GM19397 (cell line): ENCODE data around the gene HORMAD1.
"Not testable (repeated sequence)": the region's sequence is repeated elsewhere in the genome, so short reads cannot be mapped to it uniquely, and the experiment has no call there.

ENCODE experiments used
- ATAC-seq: cut with Tn5 transposase; IDR thresholded peaks from one replicate; pipeline ENCODE4 v1.9.1; 2021; ENCODE audit warnings: mild to moderate bottlenecking, moderate library complexity; ENCODE audit not compliant: unreplicated experiment

The HORMAD1 gene

GRCh38 chr1:150696995-150697927 is 23.4 kb downstream of the HORMAD1 start, which contains the start of gene GOLPH3L:
Gene GOLPH3L, minus strand, starts transcription at chr1:150697154. Its CDS starts 2,316 bp downstream, at chr1:150694838.
- peak; percentile 96 for ATAC-seq

GRCh38 chr1:150696590-150696989 is 24.1 kb downstream of the HORMAD1 start:
- ATAC-seq = no peak

- no peak for ATAC-seq
Measured at GRCh38 chr1:150696162-150696561, 24.5 kb downstream of the HORMAD1 start.

GRCh38 chr1:150695561-150695960 is 25.1 kb downstream of the HORMAD1 start:
- ATAC-seq = no peak

- ATAC-seq = no peak
Measured at GRCh38 chr1:150692720-150693119, 28.0 kb downstream of the HORMAD1 start.

- no peak for ATAC-seq
Measured at GRCh38 chr1:150688763-150689162, 31.9 kb downstream of the HORMAD1 start.

- ATAC-seq = no peak
Measured at GRCh38 chr1:150686275-150686674, 34.4 kb downstream of the HORMAD1 start.

- ATAC-seq = no peak
Measured at GRCh38 chr1:150683914-150684313, 36.8 kb downstream of the HORMAD1 start.

GRCh38 chr1:150678988-150679387 is 41.7 kb downstream of the HORMAD1 start:
- no peak for ATAC-seq

GRCh38 chr1:150674881-150675280 is 45.8 kb downstream of the HORMAD1 start:
- no peak for ATAC-seq

GRCh38 chr1:150663321-150663720 is 57.4 kb downstream of the HORMAD1 start:
- ATAC-seq = no peak

GRCh38 chr1:150662811-150663210 is 57.9 kb downstream of the HORMAD1 start:
- ATAC-seq = no peak

- no peak for ATAC-seq
Measured at GRCh38 chr1:150661156-150661555, 59.5 kb downstream of the HORMAD1 start.

GRCh38 chr1:150660584-150660983 is 60.1 kb downstream of the HORMAD1 start:
- no peak for ATAC-seq

GRCh38 chr1:150657064-150657463 is 63.6 kb downstream of the HORMAD1 start:
- not testable (repeated sequence) for ATAC-seq

GRCh38 chr1:150654635-150655034 is 66.1 kb downstream of the HORMAD1 start:
- not testable (repeated sequence) for ATAC-seq

GRCh38 chr1:150650193-150650592 is 70.5 kb downstream of the HORMAD1 start:
- ATAC-seq = no peak

GRCh38 chr1:150649441-150650075 is 71.1 kb downstream of the HORMAD1 start:
- no peak for ATAC-seq
